GM19035 (cell line): Measurements from ENCODE around the gene TSPAN33.

Source experiments
- ATAC-seq: cut with Tn5 transposase; IDR thresholded peaks from one replicate; pipeline ENCODE4 v1.9.1; 2021; ENCODE audit not compliant: unreplicated experiment

Gene TSPAN33

DNA sequence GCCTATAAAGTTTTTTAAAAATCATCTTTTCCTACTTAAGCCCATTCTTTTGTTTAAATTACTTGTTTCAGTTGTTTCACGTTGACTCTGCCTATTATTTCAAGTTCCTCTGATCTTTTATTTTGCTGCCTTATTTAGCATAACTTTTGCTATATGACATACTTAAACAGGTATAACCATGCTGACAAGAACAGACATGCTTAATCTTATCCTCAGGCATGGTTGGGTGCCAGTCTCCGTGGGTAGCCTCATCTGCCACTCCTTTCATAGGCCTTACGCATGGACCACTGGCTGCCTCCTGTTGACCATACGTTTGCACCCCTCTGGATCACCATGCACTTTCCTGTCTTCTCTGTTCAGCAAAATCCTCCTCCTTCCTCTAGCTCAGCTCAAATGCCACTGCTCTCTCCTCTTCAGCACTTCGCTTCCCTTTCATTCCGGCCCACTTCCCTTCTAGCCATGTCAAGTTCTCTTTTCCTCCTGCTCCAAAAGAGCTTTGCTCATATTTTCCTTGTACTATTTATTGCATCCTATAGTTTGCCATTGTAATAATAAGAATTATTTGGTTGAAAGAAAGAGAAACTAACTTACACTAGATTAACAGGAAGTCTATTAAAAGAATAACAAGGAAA lies 10.0 kb upstream of the TSPAN33 start:
- ATAC-seq: no peak

GRCh38 chr7:129136887-129137642 lies 7.4 kb upstream of the TSPAN33 start:
- ATAC-seq: peak; percentile 72

DNA sequence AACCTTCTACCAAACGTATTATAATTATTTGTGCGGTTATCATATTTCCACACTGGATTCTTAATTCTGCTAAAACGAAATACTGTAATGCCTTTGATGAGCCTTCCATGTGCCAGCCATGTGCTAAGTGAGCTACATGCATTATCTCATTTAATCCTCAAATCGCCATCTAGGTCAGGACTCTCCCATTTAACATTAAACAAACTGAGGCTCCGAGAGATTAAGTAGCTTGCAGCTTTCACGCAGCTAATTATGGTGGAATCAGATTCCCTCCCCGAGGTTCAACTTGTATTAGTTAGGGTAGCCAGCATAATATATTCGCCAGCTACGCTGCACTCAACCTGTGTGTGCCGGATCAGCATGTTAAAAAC lies 798 bp upstream of the TSPAN33 start:
- ATAC-seq: no peak

GRCh38 chr7:129144834-129145668 lies 544 bp downstream of the TSPAN33 start:
- peak; percentile 9 for ATAC-seq

- peak; percentile 57 for ATAC-seq
Measured at GRCh38 chr7:129146237-129146979, 1.9 kb downstream of the TSPAN33 start.

- no peak for ATAC-seq
Measured at GRCh38 chr7:129147731-129148130, 3.2 kb downstream of the TSPAN33 start.

DNA sequence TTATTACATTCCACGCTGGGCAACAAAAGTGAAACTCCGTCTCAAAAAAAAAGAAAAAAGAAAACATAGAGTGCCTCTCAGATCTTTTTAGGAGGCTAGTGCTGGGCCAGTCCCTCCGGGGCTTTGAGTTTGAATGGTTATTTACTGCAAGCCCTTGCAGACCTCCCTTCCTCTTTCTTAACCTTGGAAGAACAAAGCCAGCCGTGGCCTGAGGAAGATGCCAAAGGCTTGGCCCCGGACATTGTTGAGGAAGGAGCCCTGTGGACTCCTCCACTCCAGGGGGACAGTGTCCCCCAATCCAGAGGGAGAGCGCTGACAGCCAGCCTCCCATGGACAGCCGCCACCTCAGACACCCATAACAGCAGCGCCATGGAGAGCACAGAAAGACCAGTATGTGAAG lies 5.0 kb downstream of the TSPAN33 start:
- ATAC-seq: no peak

DNA sequence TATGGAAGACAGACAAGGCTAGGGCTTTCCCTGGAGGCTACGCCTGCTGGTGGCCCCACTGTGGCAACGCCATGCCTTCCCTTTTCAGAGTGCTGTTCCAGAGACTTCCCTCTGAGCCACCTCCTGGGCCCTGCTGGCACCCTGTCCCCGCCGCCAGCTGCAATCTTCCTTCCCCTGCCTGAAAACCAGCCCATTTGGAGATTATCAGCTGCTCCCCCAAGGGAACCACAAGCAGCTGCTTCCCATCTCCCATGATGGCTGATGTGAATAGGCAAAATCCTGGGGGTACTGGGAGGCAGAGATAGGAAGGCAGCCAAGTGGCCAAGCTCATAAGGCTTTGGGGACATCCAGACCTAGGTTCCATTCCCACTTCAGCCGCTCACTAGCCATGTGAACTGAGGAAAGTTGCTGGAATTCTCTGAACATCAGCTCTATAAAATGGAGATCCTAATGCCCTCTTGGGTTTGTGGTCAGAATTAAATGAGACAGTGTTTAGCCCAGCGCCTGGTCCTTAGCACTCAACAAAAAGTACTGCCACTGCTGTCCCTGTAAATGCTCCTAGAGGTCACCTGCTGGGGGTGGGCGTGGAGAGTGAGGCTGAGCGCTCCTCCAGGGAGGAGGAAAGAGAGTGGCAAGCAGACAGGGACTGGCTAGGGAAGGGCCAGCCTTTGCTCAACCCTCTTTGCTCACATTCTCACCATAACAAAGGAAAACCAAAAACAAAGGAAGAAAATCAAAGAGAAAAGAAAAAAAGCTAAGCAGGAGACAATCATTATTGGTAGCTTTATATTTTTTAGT lies 5.9 kb downstream of the TSPAN33 start:
- no peak for ATAC-seq

GRCh38 chr7:129157651-129158050 lies 13.1 kb downstream of the TSPAN33 start:
- ATAC-seq: no peak

- no peak for ATAC-seq
Measured at GRCh38 chr7:129159539-129159938, 15.0 kb downstream of the TSPAN33 start.

GRCh38 chr7:129160161-129160905 lies 15.8 kb downstream of the TSPAN33 start:
- no peak for ATAC-seq

DNA sequence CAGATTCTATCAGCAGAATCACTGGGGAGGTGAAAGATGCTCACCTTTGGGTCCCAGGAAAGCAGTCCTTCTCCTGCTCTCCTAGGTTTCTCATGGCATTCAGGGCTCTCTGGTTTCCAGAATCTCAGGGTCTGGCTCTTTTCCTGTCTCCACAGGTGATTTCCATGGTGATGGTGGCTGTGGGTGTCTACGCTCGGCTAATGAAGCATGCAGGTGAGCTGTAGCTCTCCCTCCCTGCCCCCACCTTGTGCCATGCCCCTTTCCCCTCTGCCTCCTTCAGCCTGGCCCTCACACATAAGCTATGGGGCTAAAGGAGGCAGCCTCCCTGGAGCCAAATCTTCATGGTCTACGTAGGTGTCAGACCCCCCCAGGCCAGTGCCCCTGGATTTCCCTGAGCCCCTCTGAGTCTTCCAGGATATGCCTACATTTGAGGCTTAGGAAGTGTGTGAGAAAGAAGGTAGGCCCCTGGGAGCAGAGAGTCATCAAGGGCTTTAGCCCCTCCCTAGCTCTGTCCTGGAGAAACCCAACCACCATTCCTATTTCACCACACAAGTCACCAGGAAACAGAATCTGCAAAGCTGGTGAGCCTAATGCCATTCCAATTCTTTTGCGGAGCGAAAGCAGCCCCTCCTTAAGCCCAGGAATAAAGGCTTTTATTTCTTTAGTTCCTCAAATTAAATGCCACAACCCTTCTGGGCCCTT lies 17.2 kb downstream of the TSPAN33 start:
- ATAC-seq: no peak

- ATAC-seq: no peak
Measured at GRCh38 chr7:129162732-129163131, 18.2 kb downstream of the TSPAN33 start.

DNA sequence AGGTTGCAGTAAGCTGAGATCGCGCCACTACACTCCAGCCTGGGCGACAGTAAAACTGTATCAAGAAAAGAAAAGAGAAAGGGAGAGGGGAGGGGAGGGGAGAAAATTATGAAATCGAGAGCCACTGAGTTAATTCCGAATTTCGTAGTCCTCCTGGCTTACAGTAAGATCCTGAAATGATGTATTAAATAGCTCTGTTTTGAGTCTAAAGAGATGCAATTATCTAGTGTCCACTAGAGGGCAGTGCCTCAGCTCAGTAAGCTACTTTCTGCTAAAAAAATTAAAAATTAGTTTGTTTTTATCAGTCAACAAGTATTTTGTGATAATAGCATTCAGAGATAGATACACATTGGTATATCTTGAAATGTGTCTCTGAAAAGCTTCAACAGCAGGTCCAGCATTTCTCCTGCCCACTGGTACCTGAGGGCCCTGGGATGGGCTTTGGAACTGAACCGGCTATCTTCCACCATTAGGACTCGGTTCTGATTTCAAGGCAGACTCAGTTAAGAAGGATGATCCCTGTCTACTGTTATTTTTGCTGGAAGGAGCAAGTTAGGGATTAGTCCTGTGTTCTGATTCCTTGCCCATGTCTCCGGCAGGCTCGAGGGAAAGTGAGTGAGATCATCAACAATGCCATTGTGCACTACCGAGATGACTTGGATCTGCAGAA lies 19.5 kb downstream of the TSPAN33 start:
- ATAC-seq: no peak

DNA sequence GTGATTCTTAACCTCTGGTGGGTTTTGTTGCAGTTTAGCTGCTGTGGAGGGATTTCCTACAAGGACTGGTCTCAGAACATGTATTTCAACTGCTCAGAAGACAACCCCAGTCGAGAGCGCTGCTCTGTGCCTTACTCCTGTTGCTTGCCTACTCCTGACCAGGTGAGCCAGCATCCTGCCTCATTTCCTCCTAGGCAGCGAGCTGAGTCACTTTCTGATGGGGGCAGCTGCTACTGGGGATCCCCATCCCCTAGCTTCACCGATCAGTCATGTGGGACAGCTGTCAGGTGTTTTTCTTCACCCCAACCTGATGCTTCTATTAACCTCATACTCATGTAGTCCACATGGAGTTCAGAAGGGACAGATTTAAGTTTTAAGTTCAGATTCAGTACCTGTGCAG lies 22.2 kb downstream of the TSPAN33 start:
- no peak for ATAC-seq

DNA sequence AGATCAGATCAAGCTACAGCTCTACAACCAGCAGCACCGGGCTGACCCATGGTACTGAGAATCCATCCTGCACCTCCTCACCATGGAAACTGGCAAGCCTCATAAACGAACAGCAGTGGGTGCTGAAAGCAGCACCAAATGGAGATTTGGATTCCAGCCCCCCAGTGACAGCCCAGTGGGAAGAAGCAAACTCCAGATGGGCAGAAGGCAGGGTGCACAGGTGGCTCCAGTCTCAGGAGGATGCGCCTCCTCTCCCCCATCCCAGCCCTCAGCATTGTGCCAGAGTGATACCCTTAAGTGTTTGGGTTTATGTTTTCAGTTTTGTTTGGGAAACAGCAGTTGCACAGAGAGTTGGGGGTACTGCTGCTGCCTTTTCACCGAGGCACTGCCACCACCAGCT lies 23.3 kb downstream of the TSPAN33 start:
- ATAC-seq: no peak

DNA sequence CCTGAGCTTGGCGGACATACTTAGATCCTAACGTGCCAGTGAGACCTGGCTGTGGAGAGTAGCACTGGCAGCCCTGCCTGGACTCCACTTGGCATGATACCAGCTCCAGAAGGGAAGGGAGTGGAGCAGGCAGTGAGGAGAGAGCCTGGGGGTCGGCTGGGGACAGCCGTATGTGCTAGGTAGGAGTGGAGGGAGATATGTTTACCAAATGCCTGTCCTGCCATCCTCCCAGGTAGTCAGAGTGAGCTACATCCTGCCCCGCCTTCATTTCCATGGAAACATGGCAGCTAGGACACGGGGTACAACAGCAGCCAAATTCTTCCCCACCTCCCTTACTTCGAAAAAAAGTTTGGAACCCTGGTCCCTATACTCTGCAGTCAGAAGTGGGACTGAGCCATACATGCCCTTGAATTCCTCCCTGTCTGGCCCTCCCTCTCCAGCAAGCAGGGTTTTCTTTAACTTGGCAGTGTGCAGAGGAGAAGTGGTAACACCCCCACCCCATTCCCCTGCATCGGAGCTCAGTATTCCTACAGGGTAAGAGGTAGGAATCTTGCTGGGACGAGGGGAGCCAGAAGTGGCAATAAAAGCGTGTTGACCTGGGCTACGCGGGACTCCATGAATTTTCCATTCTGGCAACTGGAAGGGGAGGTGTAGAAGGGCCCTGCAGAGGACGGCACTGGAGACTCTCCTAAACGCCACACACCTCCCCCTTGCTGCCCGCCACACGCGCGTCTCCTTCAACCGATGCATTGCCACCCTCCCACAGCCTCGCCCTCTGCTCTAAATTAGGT lies 23.9 kb downstream of the TSPAN33 start:
- ATAC-seq: no peak

- peak; percentile 40 for ATAC-seq
Measured at GRCh38 chr7:129169171-129169671, 24.7 kb downstream of the TSPAN33 start.
